Vagina (tissue), 2 donors: ENCODE measurements around the gene FAM107B. TPM values are rescaled to one million over a fixed set of nuclear protein-coding genes. Genes with fewer than 3 reads are reported as not detected.

Experiments
- DNase-seq, 2 donors: peaks; one replicate each; pipeline ENCODE4 v3.0.0-alpha.2; 2017; ENCODE audit errors: extremely low spot score in 2 of 2
- H3K27ac ChIP-seq: fragments of 200-600 bp; sonication (generic); one replicate; pipeline ENCODE4 v1.5.1; 2019
- H3K27me3 ChIP-seq: fragments of 200-600 bp; sonication (generic); one replicate; pipeline ENCODE4 v1.5.1; 2019
- H3K36me3 ChIP-seq, 2 donors: fragments of 200-600 bp; sonication (generic); one replicate each; pipeline ENCODE4 v1.5.1; 2017 to 2019
- H3K4me1 ChIP-seq: fragments of 200-600 bp; sonication (generic); one replicate; pipeline ENCODE4 v1.5.1; 2019
- H3K4me3 ChIP-seq, 2 donors: fragments of 200-600 bp; sonication (generic); 1 replicate in 1 of 2; 2 replicates in 1 of 2; pipeline ENCODE4 v1.5.1; 2016 to 2019
- H3K9me3 ChIP-seq: fragments of 200-600 bp; sonication (generic); one replicate; pipeline ENCODE4 v1.5.1; 2019
- POLR2A ChIP-seq, 2 donors: fragments of 450-650 bp; IDR thresholded peaks; one replicate each; pipeline ENCODE4 v1.6.1; 2017; ENCODE audit warnings: antibody characterized with exemption in 2 of 2, mild to moderate bottlenecking in 2 of 2, moderate library complexity in 2 of 2
- POLR2AphosphoS5 ChIP-seq, 2 donors: sonication (generic); formaldehyde crosslinking; IDR thresholded peaks; one replicate each; pipeline ENCODE4 v1.9.0; 2017; ENCODE audit warnings: antibody characterized with exemption in 2 of 2, mild to moderate bottlenecking in 2 of 2, low read depth in 1 of 2; ENCODE audit not compliant: insufficient read depth in 1 of 2
- intact Hi-C: fragments of 100-400 bp; cut with DNase I; formaldehyde crosslinking; loops from one replicate; pipeline ENCODE4 v1.15.1; 2023
- total RNA-seq: library from RNA; depleted of rRNA; stranded (reverse); fragments of >200 nt; gene quantifications from one replicate; pipeline ENCODE4 v1.2.3, GENCODE V29; 2016
- TF ChIP-seq, protein P1 (sequence below), 3 experiments: fragments of 450-650 bp in 2 of 3; fragments of 200-600 bp in 1 of 3; sonication (generic) in 1 of 3; IDR thresholded peaks; one replicate each; pipeline ENCODE4 v1.5.1; 2017 to 2019; ENCODE audit warnings: antibody characterized with exemption in 3 of 3, mild to moderate bottlenecking in 2 of 3, moderate library complexity in 2 of 3

FAM107B gene
- total RNA-seq, 1 donor from 2014 or later: 33.4 TPM

DNA sequence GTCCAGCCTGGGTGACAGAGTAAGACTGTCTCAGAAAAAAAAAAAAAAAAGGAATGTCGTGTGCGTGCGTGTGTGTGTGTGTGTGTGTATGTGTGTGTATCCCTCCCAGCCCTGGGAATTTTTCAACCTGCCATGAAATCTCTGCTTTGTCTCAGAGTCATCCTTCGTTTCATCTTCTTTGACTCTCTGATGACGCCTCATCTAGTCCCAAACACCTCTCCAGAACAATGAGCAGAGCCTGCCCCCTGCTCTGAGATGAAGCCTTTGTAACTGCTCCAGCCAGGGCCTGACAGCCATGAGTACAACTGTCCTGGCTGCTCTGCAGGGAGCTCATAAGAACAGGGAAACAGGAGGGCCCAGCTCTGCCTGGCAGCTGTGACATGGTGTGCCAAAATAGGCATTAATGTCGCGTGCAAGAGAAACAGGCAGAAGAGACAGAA lies 149.5 kb downstream of the FAM107B start:
- no peaks in the 10 kb centered on the region for H3K9me3 ChIP-seq
- intact Hi-C loops: no loop called here
- TF ChIP-seq POLR2AphosphoS5 (IDR thresholded peaks at IDR 0.05; ENCODE audit: insufficient read depth in 1 of 2, low read depth in 1 of 2) (no peak), POLR2A (IDR thresholded peaks at IDR 0.05) (no peak)
- TF ChIP-seq, protein P1, sequence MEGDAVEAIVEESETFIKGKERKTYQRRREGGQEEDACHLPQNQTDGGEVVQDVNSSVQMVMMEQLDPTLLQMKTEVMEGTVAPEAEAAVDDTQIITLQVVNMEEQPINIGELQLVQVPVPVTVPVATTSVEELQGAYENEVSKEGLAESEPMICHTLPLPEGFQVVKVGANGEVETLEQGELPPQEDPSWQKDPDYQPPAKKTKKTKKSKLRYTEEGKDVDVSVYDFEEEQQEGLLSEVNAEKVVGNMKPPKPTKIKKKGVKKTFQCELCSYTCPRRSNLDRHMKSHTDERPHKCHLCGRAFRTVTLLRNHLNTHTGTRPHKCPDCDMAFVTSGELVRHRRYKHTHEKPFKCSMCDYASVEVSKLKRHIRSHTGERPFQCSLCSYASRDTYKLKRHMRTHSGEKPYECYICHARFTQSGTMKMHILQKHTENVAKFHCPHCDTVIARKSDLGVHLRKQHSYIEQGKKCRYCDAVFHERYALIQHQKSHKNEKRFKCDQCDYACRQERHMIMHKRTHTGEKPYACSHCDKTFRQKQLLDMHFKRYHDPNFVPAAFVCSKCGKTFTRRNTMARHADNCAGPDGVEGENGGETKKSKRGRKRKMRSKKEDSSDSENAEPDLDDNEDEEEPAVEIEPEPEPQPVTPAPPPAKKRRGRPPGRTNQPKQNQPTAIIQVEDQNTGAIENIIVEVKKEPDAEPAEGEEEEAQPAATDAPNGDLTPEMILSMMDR (IDR thresholded peaks at IDR 0.05): no peak
- H3K4me1 ChIP-seq: peaks cover 19% of the 10 kb centered on the region
- no peak for DNase-seq
- peak overlapping the region; percentile 40 for H3K27ac ChIP-seq
- H3K27me3 ChIP-seq: no peaks in the 10 kb centered on the region
- no peak overlapping the region for H3K4me3 ChIP-seq
- no peaks in the 10 kb centered on the region for H3K36me3 ChIP-seq

DNA sequence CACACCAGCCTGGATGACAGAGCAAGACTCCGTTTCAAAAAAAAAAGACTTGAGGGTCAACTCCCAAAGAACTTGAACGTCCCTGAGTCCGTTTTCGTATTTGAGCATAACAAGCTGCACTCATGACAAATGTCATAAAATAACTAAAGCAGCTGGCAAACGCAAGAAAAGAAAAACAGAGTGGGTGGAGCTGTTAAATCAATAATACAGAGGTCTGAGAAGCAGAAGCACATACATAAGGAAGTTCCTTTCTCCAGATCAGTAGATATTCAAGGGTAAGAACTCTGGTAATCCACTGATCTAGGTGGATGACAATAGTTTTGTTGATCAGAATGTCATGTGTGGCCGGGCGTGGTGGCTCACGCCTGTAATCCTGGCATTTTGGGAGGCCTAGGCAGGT lies 150.1 kb downstream of the FAM107B start:
- no peak for TF ChIP-seq POLR2A (IDR thresholded peaks at IDR 0.05)
- TF ChIP-seq, protein P1 (IDR thresholded peaks at IDR 0.05): no peak
- TF ChIP-seq POLR2AphosphoS5 (IDR thresholded peaks at IDR 0.05; ENCODE audit: insufficient read depth in 1 of 2, low read depth in 1 of 2): no peak
- Histone ChIP-seq H3K4me1 (peaks cover 19% of the 10 kb centered on the region), H3K27ac (peak overlapping the region; percentile 40), H3K27me3 (no peaks in the 10 kb centered on the region), H3K36me3 (no peaks in the 10 kb centered on the region), H3K9me3 (no peaks in the 10 kb centered on the region), H3K4me3 (no peak overlapping the region)
- intact Hi-C loops: no loop called here
- DNase-seq: no peak

DNA sequence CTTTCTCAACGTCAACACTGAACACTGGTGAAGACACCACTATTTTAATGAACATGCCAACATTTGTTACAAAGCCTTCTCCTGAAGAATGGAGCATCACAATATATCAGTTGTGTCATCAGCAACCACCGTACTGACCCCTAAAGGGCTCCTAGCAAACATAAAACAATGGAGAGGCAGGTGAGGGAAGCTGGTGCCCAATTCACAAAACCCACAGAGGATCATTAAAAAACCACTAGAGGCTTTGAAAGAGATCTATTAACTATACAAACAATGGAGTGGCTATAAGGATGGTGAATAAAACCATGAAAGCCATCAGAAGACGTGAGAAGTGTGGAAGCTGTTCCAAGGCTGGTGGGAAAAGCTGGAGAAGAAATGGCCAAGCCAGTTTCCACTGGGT lies 150.8 kb downstream of the FAM107B start:
- no peaks in the 10 kb centered on the region for H3K27me3 ChIP-seq
- TF ChIP-seq, protein P1 (IDR thresholded peaks at IDR 0.05): no peak
- TF ChIP-seq POLR2AphosphoS5 (IDR thresholded peaks at IDR 0.05; ENCODE audit: insufficient read depth in 1 of 2, low read depth in 1 of 2) (no peak), POLR2A (IDR thresholded peaks at IDR 0.05) (no peak)
- H3K4me3 ChIP-seq: no peak overlapping the region
- no peak for DNase-seq
- intact Hi-C loops: no loop called here
- peaks cover 19% of the 10 kb centered on the region for H3K4me1 ChIP-seq
- no peaks in the 10 kb centered on the region for H3K36me3 ChIP-seq
- H3K9me3 ChIP-seq: no peaks in the 10 kb centered on the region
- no peak overlapping the region for H3K27ac ChIP-seq

DNA sequence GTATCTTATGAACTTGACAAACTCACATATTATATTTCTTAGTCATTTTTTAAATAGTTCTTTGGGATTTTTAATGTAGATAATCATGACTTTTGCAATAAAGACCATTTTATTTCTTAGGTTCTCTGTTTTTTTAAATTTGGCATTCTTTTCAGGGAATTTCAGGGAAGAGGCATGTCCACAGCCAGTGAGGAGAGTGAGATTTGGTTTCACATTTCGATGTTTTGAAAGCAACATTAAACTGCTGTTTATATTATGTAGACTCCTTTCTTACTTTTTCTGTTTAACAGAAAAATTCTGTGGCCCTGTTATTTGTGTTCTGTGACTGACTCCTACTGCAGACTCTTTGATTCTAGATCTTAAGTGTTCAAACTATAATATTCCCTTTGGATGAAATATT lies 153.7 kb downstream of the FAM107B start:
- intact Hi-C loops: no loop called here
- no peaks in the 10 kb centered on the region for H3K36me3 ChIP-seq
- TF ChIP-seq POLR2A (IDR thresholded peaks at IDR 0.05): no peak
- TF ChIP-seq POLR2AphosphoS5 (IDR thresholded peaks at IDR 0.05; ENCODE audit: insufficient read depth in 1 of 2, low read depth in 1 of 2): no peak
- TF ChIP-seq, protein P1 (IDR thresholded peaks at IDR 0.05): no peak
- H3K27ac ChIP-seq: peak overlapping the region; percentile 23
- no peak overlapping the region for H3K4me3 ChIP-seq
- no peaks in the 10 kb centered on the region for H3K27me3 ChIP-seq
- no peak for DNase-seq
- H3K4me1 ChIP-seq: peaks cover 24% of the 10 kb centered on the region
- no peaks in the 10 kb centered on the region for H3K9me3 ChIP-seq

DNA sequence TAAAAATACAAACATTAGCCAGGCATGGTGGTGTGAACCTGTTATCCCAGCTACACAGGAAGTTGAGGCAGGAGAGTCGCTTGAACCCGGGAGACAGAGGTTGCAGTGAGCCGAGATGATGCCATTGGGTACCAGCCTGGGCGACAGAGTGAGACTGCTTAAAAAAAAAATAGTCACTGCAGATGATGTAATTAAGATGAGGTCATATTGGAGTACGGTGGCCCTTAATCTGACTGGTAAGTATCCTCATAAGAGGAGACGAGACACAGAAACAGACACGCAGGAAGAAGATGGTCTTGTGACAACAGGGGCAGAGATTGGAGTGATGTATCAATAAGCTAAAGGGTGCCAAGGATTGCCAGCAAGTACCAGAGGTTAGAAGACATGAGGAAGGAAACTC lies 156.0 kb downstream of the FAM107B start:
- Histone ChIP-seq H3K4me3 (no peak overlapping the region), H3K27me3 (no peaks in the 10 kb centered on the region), H3K4me1 (peaks cover 18% of the 10 kb centered on the region), H3K36me3 (no peaks in the 10 kb centered on the region), H3K9me3 (no peaks in the 10 kb centered on the region), H3K27ac (no peak overlapping the region)
- no peak for DNase-seq
- intact Hi-C loops: no loop called here
- TF ChIP-seq POLR2AphosphoS5 (IDR thresholded peaks at IDR 0.05; ENCODE audit: insufficient read depth in 1 of 2, low read depth in 1 of 2) (no peak), POLR2A (IDR thresholded peaks at IDR 0.05) (no peak)
- TF ChIP-seq, protein P1 (IDR thresholded peaks at IDR 0.05): no peak
